Activated T-cell treated with anti-CD3 and anti-CD28 coated beads for 48 hours (primary cell): ENCODE results near the gene DEDD2.

ENCODE experiments used
- DNase-seq: peaks from one replicate; pipeline ENCODE4 v3.0.0-alpha.2; 2020; ENCODE audit warnings: low read depth

Gene DEDD2

DNA sequence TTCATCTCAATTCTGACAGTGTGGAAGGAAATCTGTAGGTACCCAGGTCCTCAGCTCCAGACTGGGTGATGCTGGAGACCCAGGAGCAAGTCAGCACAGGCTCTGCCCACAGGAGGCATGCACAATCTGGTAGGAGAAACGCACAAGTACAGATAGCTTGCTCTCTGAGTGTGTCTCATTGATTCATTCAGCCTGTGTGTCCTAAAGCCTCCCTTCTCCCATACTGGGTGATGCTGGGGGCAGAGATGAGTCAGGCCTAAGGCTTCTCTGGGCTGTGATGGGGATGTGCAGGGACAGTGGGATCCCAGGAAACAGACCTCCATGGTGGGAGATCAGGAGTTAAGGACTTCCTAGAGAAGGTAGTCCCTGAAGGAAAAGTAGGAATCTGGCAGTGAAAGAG is 9.4 kb upstream of the DEDD2 start:
- DNase-seq: no peak

DNA sequence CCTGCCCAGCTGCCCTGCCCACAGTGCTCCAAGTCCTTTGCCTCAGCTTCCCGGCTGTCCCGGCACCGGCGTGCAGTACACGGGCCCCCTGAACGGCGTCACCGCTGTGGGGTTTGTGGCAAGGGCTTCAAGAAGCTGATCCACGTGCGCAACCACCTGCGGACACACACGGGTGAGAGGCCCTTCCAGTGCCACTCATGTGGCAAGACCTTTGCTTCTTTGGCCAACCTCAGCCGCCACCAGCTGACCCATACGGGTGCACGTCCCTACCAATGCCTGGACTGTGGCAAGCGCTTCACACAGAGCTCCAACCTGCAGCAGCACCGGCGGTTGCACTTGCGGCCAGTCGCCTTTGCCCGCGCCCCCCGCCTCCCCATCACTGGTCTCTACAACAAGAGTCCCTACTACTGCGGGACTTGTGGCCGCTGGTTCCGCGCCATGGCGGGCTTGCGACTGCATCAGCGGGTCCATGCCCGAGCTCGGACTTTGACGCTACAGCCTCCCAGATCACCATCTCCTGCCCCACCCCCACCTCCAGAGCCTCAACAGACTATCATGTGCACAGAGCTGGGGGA is 8.3 kb upstream of the DEDD2 start:
- DNase-seq: no peak

DNA sequence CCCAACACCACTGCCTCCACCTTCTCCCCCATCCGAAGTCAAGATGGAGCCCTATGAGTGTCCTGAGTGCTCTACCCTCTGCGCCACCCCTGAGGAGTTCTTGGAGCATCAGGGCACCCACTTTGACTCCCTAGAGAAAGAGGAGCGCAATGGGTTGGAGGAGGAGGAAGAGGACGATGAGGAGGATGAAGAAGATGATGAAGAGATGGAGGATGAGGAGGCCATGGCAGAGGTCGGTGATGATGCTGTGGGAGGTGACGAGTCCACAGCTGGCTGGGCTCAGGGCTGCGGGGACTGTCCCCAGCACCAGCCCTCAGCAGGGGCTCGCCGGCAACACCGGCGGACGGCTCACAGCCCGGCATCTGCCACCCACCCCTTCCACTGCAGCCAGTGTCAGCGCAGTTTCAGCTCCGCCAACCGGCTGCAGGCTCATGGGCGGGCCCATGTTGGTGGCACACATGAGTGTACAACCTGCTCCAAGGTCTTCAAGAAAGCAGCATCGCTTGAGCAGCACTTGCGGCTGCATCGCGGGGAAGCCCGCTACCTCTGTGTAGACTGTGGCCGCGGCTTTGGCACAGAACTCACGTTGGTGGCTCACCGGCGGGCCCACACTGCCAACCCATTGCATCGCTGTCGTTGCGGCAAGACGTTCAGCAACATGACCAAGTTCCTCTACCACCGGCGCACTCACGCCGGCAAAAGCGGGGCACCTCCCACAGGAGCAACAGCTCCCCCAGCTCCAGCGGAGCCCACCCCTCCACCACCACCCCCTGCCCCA is 7.7 kb upstream of the DEDD2 start:
- DNase-seq: no peak

DNA sequence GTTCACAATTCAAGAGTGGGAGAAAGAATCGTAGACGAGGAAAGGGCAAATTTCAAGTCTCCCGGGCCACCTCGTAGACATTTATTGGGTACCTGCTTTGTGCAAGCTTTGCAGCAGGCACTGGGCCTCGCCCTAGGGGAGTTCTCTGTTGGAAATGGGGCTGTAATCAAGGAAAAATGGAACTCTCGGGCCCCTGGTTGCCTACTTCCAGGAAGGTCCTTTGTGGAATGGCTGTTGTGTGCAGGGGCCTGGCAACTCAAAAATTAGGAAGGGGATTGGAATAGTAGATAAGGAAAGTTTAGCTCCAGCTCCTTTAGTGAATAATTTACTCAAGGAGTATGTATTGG is 3.2 kb upstream of the DEDD2 start:
- no peak for DNase-seq

DNA sequence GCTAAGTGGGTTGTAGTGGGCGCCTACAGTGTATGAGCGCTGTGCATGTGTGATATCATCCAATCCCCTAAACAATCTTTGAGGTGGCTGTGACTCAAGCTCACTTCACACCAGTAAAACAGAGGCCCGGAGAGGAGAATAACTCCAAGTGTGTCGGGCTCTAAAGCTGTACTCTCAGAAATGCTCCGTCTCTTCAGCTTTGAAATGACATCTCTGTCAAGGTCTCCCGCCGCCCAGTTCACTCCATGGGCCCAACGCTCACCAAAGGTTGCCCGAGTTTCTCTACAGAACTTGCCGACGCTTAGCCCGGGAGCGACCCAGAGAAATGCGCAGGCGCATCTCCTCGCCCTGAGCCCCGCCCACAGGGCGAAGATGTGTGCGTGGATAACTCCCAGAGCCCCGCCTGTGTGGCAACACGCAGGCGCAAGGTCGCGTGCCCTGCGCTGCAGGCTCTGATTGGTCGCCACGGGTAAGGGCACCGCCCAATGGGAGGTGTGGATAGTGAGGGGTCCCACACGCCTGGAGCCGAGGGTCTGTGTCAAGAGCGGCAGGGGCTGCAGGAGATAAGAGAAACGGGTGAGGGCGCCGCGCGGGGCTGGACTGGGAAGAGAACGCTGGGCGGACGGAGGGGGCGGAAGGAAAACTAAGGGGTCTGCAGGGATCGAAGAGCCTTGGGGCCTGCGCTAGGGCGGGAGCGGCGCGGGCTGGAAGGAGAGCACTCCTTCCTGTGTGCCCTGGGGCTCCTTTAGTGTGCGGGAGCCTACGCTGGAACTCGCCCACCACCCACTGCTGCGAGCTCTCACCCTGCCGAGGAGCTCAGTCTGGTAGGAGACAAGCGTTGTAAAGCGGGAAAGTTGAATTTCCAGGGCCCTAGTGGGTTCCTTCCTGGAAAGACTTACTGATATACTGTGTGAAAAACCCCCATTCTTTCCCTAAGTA is 2.6 kb upstream of the DEDD2 start, which contains the start of gene ZNF526:
TSS of gene ZNF526 (plus strand) at position 501 of the 939 bp plus-strand sequence. CDS start 4,092 bp downstream, outside the sequence.
- peak; percentile 96 for DNase-seq

DNA sequence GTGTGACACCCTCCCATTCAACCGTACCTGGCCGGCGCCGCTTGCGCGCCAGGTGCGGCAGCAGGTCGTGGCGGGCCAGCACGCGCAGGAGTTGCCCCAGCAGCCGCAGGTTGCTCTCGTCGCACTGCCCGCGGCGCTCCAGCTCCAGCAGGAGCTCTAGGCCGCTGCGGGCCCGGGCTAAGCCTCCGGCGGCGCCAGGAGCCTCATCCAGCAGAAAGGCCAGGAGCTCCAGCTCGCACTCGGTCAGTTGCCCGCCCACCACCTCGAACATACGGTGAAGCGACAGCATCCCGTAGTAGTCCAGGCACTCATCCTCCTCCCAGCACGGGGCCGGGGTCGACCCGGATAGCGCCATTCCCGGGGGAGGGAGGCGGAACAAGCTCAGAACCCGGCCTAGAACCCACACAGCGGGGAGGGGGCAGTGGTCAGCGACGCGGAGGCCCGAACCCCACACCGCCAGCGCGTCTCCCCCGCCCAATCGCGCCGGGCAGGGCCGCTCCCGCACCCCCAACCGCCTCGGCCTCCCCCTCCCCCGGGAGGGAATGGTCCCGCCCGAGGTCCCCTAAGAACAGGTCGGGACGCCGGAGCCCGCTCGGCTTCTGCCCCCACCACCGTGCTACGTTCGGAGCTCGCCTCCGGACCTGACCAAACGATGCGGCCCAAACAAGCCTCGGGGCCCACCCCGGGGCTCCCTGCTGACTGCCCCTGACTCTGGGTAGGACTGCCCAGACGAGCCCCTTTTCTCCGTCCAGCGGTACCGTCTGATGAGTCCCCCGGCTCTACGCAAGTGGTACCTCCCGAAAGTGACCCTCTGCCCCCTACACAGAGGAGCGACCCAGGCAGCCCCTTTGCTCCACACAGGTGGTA is 591 bp downstream of the DEDD2 start:
- peak; percentile 27 for DNase-seq

DNA sequence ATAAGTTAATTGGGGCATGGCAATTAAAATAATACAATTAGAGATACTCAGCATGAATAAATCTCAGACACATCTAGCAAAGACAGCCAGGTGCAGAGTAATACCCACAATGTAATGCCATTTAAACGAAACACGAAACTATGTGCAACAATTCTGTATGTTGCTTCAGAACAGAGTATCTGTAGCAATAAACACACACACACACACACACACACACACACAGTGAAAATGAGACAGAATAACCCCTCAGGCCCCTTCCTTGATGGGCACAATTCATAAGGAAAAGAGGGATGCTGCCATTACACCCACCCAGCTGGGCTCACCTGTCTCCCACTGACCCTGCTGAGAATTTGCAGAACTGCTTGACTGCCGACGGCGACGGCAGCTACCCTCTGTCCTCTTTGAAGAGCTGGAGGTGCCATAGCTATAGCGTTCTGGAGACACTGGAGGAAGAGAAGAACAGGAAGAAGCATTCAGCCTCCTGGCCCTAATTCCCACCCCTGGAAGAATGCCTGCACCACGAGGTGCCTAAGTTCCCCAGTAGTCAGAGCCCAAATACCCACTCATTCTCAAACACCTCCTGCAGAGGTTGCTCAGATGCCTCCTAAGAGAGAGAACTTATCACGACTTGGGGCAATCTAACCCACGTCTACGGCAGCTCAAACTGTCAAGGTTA is 2.5 kb downstream of the DEDD2 start:
- DNase-seq: no peak

DNA sequence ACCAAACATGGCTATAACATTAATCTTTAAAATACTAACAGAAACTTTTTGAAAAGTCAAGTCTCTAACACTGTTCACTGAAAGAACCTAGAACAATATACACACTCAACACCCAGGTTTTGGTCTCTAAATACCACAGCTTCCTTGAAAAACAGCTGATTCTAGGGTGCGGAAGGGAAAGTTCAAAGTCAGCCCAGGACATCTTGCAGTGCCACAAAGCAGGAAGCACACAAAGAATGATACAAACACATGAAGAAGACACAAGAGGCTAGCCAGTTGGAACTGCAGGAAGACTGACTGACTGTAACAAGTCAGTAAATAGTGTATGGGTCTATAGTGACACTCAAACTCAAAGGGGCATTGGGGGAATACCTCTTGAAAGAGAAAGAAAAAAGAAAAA is 4.6 kb downstream of the DEDD2 start:
- DNase-seq: no peak

DNA sequence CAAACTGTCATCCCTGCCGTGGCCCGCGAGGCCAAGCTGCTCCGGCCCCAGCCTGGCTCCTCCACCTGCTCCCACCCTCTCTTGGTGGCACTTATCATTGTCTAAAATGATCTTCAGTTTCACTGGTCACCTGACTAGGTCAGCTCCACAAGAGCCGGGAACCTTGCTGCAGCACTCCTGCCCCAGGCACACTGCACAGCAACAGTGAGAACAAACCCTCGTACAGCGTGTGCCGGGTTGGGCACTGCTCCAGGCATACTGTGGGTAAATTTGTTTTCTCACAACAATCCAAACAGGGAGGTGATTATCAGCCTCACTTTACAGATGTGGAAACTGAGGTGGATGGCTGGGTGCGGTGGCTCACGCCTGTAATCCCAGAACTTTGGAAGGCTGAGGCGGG is 8.9 kb downstream of the DEDD2 start:
- DNase-seq: no peak

DNA sequence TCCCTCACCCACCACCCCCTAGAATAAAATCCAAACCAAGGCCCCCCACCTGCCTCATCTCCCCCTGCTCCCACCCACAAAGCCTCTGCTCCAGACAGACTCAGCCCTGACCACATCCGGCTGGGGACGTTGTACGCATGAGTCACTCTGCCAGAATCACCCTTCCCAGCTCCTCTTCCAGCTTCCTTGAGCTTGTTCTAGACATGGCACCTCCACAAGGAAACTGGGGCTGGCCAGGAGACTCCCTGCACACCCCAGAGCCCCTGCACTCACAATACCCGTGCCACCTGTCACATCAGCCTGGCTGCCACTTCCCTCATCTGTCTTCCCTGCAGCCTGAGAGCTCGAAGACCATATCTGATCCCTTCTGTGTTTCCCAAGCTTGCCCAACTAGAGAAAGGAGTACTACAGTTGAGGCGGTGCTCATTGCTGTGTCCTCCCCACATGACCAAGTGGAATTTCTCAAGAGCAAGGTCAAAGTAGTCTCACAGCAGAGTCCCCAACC is 9.7 kb downstream of the DEDD2 start:
- no peak for DNase-seq

DNA sequence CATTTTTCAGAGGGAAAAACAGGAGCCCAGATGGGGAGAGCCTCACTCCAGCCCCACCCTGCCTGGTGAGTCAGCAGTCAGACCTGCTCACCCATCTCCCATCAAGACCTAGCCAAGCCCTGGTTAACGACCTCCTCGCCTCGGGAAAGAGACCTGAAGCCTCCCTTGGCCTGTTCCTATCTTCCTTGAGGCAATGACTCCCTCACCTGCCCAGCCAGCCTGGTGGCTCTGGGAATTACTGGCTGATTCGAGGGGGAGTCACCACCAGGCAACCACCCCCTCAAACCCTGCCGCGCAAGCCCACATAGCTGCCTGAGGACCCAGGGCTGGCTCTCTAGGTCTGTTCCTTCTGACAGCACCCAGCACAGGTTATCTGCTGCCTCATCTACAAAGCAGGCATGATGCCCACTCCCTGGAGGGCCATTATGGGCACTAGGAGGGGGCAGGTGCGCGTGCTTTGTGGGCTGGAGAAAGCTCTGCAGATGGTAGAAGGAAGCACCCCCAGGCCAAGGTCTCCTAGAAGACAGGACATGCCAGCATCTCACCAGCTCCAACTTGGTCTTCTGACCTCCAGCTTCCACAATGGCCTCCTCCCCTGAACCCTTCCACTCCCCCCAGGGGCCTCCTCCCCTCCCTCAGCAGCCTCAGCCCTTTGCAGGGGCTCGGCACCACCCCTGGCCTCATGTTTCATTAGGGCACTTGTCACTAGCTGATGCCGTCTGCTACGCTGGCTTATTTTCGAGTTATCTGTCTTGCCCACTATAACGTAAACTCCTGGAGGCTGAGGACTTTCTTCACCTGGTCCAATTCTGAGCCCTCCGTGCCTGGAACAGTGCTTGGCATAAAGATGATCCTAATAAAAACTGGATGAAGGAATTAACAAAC is 10.4 kb downstream of the DEDD2 start:
- DNase-seq: no peak

DNA sequence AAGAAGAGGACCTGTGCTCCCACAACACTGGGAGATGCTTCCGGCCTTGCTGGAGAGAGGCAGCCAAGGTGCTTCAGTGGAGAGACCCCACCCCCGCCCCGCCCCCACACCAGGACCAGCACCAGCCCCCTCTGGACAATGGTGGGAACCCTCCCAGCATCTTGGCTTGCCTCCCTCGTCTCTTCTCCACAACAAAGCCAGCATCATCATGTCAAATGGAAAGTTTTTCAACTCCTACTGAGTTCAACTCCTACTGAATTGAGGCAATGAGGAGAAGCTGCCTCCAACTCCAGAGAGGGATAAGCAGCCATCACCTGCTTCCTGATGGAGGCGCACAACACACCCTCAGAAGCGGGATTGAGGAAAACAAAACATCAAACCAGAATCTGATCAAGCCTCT is 12.8 kb downstream of the DEDD2 start:
- DNase-seq: no peak

DNA sequence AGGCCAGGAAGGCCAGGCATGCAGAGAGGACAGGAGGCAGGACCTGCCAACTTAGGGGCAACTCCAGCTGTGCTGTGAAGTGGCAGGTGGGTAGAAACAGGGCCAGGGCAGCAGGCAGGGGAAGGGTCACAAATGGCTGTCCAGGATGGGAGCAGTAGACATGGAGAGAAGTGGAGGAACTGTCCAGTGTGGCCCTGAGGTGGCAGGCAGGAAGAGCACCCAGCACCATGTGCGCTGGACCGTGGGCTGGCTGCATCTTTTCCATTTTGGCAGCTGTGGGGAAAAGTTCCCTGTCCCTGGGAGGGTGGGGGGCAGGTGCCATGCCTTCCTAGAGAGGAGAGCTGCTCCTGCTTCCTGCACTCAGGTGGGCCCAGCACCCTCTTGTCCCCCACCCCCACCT is 13.8 kb downstream of the DEDD2 start:
- no peak for DNase-seq

DNA sequence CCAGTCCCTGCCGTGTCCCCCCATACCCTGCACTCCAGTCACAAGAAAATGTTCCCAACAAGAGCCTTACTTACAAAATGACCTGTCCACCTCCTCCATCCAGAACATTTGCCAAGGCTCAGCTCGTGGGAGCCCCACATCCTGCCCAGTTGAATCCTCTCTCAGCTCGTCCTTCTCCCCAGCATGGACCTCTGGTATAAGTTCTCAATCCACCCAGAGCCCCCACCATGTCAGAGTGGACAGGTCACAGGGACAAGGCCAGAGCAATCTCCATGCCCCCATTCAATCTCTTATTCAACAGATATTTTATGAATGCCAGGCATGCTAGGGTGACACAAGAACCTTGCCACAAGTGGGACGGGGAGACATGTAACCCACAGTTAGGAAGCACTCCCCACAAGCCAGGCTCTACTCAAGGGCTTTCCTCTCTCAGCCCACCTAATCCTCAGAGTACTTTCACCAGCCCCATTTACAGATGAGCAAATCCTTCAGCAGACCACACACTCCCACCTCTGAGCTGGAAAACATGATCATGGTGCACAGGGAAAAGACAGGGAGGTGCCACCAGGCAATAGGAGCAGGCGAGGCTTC is 15.1 kb downstream of the DEDD2 start:
- no peak for DNase-seq

DNA sequence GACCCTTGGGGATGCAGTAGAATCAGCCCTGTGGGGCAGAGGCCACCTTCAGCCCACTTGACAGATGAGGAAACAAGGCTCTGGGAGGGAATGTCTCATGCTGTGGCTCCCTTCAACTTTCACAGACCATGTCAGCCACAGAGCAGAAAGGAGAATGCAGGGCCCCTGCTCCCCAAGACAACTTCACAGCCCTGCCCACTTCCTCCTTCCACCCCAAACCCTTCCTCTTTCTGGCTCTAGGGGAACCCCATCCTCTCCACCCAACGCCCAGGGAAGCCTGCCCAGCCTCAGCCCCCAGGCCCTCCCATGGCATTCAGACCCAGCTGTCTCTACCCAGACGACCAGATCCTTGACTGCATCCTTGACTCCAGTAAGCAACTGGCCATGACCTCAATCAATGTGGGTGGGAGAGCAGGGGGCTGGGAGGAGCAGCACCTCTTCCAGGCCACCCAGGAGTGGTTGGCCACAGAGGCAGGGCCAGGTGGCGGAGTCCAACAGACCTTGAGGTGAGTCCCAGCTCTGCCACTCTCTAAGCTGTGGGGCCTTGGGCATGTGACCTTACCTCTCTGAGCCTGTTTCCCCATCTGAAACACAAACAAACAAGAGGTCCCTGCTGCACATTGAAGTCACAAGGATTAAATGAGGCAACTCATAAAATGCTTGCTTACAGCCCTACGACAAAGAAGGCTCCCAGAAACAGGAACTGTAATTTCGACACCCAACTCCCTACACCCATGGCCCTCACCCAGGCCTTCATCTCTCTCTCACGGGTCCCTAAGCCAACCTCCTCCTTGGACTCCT is 15.8 kb downstream of the DEDD2 start:
- DNase-seq: no peak

DNA sequence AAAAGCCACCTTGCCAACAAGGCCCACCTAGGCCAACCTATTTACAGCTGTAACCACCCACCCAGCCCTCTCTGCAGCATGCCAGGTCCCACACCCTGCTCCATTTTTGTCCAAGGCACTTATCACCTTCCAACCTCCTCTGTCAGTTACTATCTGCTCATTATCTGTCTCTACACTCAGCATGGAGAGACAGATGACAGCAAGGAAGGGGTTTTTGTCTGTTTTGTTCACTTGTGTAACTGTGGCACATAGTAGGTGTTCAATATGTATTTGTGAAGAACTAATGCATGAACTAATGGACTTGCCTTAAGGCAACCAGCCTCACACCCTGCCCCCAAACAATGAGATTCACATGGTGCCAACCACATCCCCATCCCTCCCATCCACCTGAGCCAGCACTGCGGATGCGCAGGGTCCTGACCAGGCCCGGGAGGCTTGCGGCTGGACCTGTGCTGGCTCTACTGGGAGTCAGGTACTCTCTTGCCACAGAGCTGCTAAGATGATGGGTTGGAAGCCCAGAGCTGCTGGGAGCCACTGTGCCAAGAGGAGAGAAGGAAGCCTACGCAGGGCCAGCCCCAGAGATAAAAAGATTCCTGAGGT is 17.3 kb downstream of the DEDD2 start:
- DNase-seq: no peak

DNA sequence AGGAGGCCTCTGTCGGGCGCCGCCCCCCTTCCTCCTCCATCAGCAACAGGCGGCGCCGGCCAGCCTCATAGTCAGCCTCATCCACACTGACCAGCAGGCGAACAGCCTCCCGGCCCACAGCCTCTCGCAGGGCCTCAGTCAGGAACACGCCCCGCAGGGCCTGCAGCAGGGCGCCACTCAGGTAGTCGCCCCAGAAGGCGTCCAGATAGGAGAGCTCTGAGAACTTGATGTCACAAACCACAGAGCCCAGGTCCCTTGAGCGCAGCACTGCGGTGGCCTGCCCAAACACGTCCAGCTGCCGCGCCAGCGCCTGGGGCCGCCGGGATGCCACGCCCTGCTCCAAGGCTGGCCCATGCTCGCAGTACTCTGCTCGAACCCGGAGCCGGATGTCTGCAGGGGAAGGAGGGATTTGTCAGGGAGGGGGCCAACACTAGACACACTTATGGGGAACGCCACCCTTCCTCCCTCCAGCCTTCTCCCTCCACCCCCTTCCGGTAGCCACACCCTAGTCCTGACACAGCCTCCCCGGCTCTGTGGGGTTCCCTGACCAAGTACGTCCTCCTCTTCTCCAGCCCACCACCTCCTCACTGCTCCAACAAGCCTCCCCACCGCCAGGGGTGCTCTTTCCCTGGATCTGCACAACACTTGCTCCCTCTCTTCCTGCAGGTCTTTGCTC is 17.9 kb downstream of the DEDD2 start:
- peak; percentile 58 for DNase-seq
